OCI-LY7 (cell line): ENCODE measurements around the gene SDE2. TPM values are rescaled to one million over a fixed set of nuclear protein-coding genes. Genes with fewer than 3 reads are reported as not detected.

Experiments used
- BruUV-seq: library from RNA; stranded (reverse); fragments of 400-500 nt; replicated peaks from 2 replicates; lab custom pipeline; 2021; lab: Mats Ljungman, UMichigan
- CTCF ChIA-PET: fragments of 300-600 bp; sonication (Branson Sonifier 250); formaldehyde crosslinking; loops from one replicate; lab custom pipeline; 2022; ENCODE audit warnings: antibody characterized with exemption; ENCODE audit not compliant: unreplicated experiment; lab: Charles Lee
- POLR2A ChIA-PET: fragments of 300-600 bp; sonication (Branson Sonifier 250); formaldehyde crosslinking; loops from one replicate; lab custom pipeline; 2022; ENCODE audit warnings: antibody characterized with exemption; lab: Charles Lee
- DNase-seq: peaks from one replicate; pipeline ENCODE4 v3.0.0-alpha.2; 2015; ENCODE audit warnings: low spot score
- H2AFZ ChIP-seq: fragments of 200-600 bp; sonication (generic), shearing (Covaris generic); 2 replicates; pipeline ENCODE4 v1.6.1; 2014; ENCODE audit warnings: mild to moderate bottlenecking, antibody characterized with exemption, low read length, moderate library complexity
- H3K27ac ChIP-seq: fragments of 200-600 bp; sonication (generic); 2 replicates; pipeline ENCODE4 v1.5.1; 2014; ENCODE audit warnings: mixed run types, low read depth, mild to moderate bottlenecking, moderate library complexity, low read length, inconsistent platforms; ENCODE audit not compliant: poor library complexity, severe bottlenecking
- H3K36me3 ChIP-seq: fragments of 200-600 bp; sonication (generic); 2 replicates; pipeline ENCODE4 v1.6.1; 2014; ENCODE audit warnings: mild to moderate bottlenecking, antibody characterized with exemption, low read length, moderate library complexity, mixed read lengths; ENCODE audit not compliant: insufficient read depth
- H3K4me1 ChIP-seq: fragments of 200-600 bp; sonication (generic); 2 replicates; pipeline ENCODE4 v1.5.1; 2014; ENCODE audit warnings: mild to moderate bottlenecking, low read length; ENCODE audit not compliant: insufficient read depth, poor library complexity, severe bottlenecking
- H3K4me2 ChIP-seq: fragments of 200-600 bp; sonication (generic); 2 replicates; pipeline ENCODE4 v1.6.1; 2014; ENCODE audit warnings: mild to moderate bottlenecking, low read length
- H3K4me3 ChIP-seq: fragments of 200-600 bp; sonication (generic); 2 replicates; pipeline ENCODE4 v1.5.1; 2014; ENCODE audit warnings: mild to moderate bottlenecking, low read depth, low read length; ENCODE audit not compliant: poor library complexity, severe bottlenecking
- H3K79me2 ChIP-seq: fragments of 200-600 bp; sonication (generic); 2 replicates; pipeline ENCODE4 v1.6.1; 2016; ENCODE audit warnings: low read depth, mild to moderate bottlenecking, low read length, moderate library complexity, mixed read lengths; ENCODE audit not compliant: insufficient read depth
- H3K9me2 ChIP-seq: fragments of 200-600 bp; sonication (generic); 2 replicates; pipeline ENCODE4 v1.6.1; 2016; ENCODE audit warnings: mild to moderate bottlenecking, low read length, mixed read lengths; ENCODE audit not compliant: insufficient read depth
- H3K9me3 ChIP-seq: fragments of 200-600 bp; sonication (generic); 2 replicates; pipeline ENCODE4 v1.6.1; 2014; ENCODE audit warnings: mild to moderate bottlenecking, mixed run types, low read length, mixed read lengths
- H4K20me1 ChIP-seq: fragments of 200-600 bp; sonication (generic); 2 replicates; pipeline ENCODE4 v1.6.1; 2014; ENCODE audit warnings: mild to moderate bottlenecking, antibody characterized with exemption, low read length, moderate library complexity, mixed read lengths; ENCODE audit not compliant: insufficient read depth
- CTCF ChIP-seq: fragments of 200-600 bp; sonication (generic); conservative IDR thresholded peaks from 2 replicates; pipeline ENCODE4 v1.5.1; 2014; ENCODE audit warnings: mild to moderate bottlenecking, antibody characterized with exemption, low read length, moderate library complexity, mixed read lengths
- EZH2phosphoT487 ChIP-seq: fragments of 200-600 bp; sonication (generic); IDR thresholded peaks from 2 replicates; pipeline ENCODE4 v1.6.1; 2018; ENCODE audit warnings: low read depth, borderline replicate concordance, mild to moderate bottlenecking, mixed run types, antibody characterized with exemption, low read length, moderate library complexity, mixed read lengths
- intact Hi-C: fragments of 100-400 bp; cut with micrococcal nuclease; formaldehyde crosslinking; loops from one replicate; pipeline ENCODE4 v1.10.0; 2022; ENCODE audit not compliant: unreplicated experiment
- total RNA-seq, 2 experiments: library from RNA; depleted of rRNA in 1 of 2; stranded (reverse); fragments of >200 nt in 1 of 2; shearing (Covaris generic) in 1 of 2; gene quantifications; 2 replicates each; pipeline ENCODE4 v1.2.3, GENCODE V29; 2014 to 2022

Gene SDE2
- total RNA-seq, 2 experiments from 2014 or later = 18.2 to 25.0 TPM

GRCh38 chr1:225962440-225962975 is 36.6 kb downstream of the SDE2 start:
- POLR2A ChIA-PET = interaction anchor here (0.8 to 2.5 kb wide), 3 partner anchors 16 to 184 kb away, joined by 3 to 7 read pairs (median 3); no protein-coding TSS in a partner anchor

GRCh38 chr1:225961659-225962439 is 37.3 kb downstream of the SDE2 start:
- H3K27ac ChIP-seq = no peak overlapping the region
- BruUV-seq = no TSS peak
- H3K79me2 ChIP-seq = no peaks in the 10 kb centered on the region
- H3K4me3 ChIP-seq = no peak overlapping the region
- H2AFZ ChIP-seq = 0 out of 2 replicates have a peak overlapping the region, but pooled peaks have one; percentile 18
- H3K9me2 ChIP-seq = no peaks in the 10 kb centered on the region
- H3K9me3 ChIP-seq = no peaks in the 10 kb centered on the region
- CTCF ChIA-PET = interaction anchor here (0.6 to 1.3 kb wide), 2 partner anchors 38 to 978 kb away, joined by 3 to 5 read pairs; partner anchors contain the start of genes COQ8A and PYCR2
- no peak for DNase-seq
- intact Hi-C loops = loop anchor here (2.0 kb wide), 1 partner anchor 37 kb away; the partner anchor contains the start of gene PYCR2
- peak overlapping the region; percentile 4; the same call in 1 of the 2 replicates for H3K4me2 ChIP-seq
- no peaks in the 10 kb centered on the region for H4K20me1 ChIP-seq
- peaks cover 11% of the 10 kb centered on the region for H3K4me1 ChIP-seq
- POLR2A ChIA-PET = interaction anchor here (0.7 to 2.5 kb wide), 6 partner anchors 16 to 67 kb away, joined by 3 to 12 read pairs (median 6); partner anchors contain the start of gene LEFTY2
- H3K36me3 ChIP-seq = no peaks in the 10 kb centered on the region
- TF ChIP-seq EZH2phosphoT487 (no peak), CTCF (no peak)

More at GRCh38 chr1:225962440-225962975, 36.6 kb downstream of the SDE2 start:
- Histone ChIP-seq H3K4me3 (no peak overlapping the region), H3K9me3 (no peaks in the 10 kb centered on the region), H3K27ac (no peak overlapping the region), H3K36me3 (no peaks in the 10 kb centered on the region), H3K4me1 (peaks cover 8% of the 10 kb centered on the region), H3K9me2 (no peaks in the 10 kb centered on the region), H3K79me2 (no peaks in the 10 kb centered on the region), H2AFZ (peak overlapping the region; percentile 18; the same call in 1 of the 2 replicates), H3K4me2 (peak overlapping the region; percentile 4; the same call in 1 of the 2 replicates), H4K20me1 (no peaks in the 10 kb centered on the region)
- TF ChIP-seq CTCF (peak; percentile 99), EZH2phosphoT487 (no peak)
- BruUV-seq = no TSS peak
- intact Hi-C loops = loop anchor here (2.0 kb wide), 1 partner anchor 38 kb away; the partner anchor contains the start of gene PYCR2
- peak; percentile 78 for DNase-seq
- CTCF ChIA-PET = interaction anchor here (1.2 to 1.3 kb wide), 2 partner anchors 38 to 80 kb away, joined by 3 to 5 read pairs; partner anchors contain the start of gene PYCR2
